HG03097 (cell line): ENCODE data around the gene LCP1.

Experiments used
- ATAC-seq: cut with Tn5 transposase; IDR thresholded peaks from one replicate; pipeline ENCODE4 v1.9.1; 2021; ENCODE audit not compliant: unreplicated experiment, low FRiP score

Gene LCP1

DNA sequence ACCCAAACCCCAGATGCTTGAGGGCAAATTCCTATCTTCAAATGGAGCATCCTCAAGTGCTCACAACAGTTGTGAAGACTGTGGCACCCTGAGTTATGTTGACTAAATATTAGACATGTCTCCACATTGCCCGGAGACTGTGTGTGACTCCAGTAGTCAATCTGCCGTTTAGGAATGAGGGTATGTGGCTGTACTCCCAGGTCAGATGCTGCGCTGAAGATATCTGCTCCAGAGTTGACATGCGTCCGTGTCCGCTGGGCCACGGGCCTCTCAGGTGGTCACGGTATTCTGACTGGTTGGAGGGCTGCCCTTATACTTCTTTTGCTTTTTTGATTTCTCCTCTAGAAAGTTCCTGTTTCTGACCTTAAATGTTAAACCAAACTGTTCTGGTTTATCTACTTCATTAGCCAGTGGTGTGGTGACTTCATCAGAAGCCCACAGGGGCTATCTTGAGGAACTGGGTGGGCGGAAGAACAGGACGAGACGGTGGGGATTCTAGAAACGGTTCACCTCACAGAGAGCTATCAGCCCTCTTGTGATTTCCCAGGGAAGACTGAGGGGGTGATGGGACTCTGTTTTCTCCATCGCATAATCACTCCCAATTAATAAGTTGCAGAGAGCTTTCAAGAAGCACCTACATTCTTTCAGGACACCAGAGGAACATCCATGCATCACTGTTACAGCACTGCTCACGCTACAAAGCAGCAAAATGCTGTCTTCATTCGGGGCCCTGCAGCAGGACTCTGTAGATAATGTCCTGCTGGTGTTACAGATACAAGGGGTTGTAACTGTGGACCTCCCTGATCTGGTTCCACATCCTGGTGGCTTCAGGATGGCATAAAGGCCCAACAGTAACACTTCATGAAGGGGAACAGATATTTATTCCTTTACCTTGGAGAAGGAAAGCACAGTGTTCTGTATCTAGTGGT lies 1.3 kb upstream of the LCP1 start:
- ATAC-seq: no peak

DNA sequence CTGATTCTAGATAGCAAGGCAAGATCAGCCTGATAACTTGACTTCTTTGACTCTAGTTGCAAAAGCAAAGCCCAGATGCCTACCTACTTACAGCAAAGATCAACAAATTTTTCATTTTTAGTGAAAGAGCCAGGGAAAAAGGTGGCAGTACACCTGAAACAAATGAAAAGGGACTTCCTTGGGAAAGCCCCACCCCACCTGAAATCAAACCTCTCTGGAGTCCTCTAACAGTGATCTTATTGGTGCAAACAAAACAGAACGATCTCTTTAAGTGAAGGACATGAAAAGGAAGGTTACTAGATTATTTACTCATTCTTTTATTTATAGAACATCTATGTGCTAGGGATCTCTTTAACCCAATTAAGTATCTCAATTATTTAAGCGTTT lies 507 bp upstream of the LCP1 start:
- ATAC-seq: peak; percentile 4

DNA sequence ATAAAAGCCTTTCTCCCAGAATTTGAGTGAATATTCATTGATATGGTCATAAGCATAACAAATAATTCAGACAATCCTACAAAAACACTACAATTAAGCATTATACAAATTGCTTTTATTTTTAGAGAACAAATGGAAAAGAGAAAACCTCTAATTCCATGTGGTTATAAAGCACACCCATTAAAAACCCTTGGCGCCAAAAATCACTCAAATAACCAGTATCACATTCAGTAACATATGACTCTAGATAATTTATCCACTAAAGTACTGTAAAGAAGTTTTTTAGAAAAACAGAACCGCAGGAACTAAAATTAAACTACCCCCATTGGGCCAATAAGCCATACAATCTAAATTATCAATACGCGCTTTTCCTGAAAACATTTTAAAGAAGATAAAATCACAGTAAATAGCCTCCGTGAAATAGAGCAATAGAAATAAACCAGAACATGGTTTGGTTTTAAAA lies 569 bp downstream of the LCP1 start:
- ATAC-seq: no peak

DNA sequence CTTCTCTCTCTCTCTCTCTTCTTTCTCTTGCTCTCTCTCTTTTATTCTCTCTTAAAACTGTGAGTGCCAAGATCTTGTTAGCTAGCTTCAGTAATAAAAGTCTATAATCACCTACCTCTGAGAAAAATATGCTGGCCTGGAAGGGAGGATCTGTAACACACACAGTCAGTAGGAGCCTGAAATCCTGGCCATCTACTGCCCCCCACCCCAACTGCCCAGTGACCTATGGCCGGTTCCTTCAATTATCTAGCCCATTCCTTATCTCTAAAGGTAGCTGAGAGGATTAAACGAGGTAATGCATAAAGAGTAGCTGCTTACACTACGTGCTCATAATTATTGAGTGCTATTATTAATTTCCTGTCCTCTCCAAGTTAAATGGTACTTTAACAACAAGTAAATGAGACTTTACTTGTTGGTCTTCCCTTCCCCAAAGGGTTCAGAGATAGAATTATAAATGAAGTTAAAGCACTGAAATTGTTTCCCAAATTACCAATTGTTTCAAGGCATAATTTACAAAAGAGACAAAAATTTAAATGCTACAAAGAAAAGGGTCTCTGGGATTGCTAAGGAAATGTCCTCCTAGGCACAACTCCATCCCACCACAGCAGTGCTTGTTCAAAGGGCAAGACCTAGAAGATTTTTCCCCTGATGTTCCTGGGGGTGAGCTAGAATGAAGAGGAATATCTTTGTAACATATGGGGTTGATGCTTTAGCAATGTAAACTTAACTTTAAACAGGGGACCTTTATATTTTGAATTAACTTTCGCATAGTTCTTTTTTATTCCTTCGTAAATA lies 1.8 kb downstream of the LCP1 start:
- ATAC-seq: no peak

GRCh38 chr13:46179491-46179908 lies 2.5 kb downstream of the LCP1 start:
- ATAC-seq: no peak

- no peak for ATAC-seq
These were observed 3.2 kb downstream of the LCP1 start for GRCh38 chr13:46178821-46179220.

DNA sequence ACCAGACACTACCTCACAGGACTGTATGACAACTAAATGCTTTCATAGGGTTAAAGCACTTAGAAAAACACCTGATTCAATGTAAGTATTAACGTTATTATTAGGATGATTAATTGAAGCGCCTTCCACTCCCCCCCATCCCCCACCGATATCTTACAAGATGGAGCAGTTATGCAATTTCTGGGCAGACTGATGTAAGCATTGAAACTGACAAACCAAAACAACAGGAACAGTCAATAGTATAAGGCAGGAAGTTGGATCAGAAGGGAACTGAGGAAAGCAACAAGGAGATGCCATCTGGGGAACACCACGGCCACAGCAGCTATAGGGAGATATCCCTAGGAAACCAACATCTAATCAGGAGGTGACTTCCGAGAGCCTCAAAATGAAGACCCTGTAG lies 3.8 kb downstream of the LCP1 start:
- no peak for ATAC-seq

DNA sequence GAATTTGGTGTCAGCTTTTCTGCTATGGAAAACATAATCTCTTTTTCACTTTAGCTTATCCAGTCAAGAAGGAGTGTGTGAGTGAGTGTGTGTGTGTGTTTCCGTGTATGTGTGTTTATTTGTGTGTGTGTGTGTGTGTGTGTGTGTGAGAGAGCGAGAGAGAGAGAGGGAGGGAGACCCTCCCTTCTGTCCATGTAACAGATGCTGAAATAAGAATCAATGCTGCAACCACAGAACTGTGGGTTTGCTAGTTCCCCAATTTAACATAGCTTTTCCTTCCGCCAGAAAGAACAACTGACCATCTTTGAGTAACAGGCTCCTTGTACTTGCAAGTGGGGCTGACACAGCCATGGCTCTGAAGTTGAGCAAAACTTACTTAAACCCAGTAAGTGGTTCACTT lies 5.2 kb downstream of the LCP1 start:
- ATAC-seq: peak; percentile 31

DNA sequence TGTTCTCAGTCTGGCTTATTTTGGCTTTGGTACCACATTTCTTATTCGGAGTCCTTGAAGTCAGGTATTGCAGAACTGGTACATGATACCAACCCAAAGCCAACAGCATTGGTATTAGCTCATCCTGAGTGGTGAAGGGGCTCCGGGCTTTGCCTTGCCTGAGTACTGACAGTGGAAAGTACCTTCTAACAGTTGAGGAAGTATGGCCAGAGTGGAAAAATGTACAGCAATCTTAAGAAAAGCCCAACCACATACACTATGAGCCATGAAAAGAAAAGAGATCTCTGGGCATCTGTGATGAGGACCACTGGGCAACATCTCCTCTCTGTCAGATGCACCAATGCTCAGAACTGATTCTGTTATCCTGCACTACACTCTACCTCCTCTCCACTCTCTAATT lies 8.3 kb downstream of the LCP1 start:
- no peak for ATAC-seq

- no peak for ATAC-seq
These were observed 9.4 kb downstream of the LCP1 start for GRCh38 chr13:46172531-46172991.

- no peak for ATAC-seq
These were observed 10.2 kb downstream of the LCP1 start for GRCh38 chr13:46171739-46172138.

DNA sequence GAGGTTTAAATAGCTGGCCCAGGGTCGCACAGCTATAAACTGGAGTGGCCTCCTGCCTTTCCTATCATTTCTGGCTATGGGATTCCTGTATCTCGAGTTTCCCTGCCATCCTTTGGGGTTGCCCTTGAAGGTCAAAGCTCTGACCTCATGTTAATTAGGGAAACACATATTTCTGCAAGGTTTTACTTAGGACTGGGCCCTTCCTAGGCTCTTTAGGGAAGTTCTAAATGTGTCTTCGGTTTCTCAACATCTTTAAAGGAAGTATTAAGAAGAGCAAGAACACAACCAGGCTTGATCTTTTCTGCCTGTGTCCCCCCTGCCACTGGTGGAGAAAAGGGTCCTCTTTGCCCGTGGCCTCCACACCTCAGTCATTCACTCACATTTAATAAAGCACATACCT lies 10.8 kb downstream of the LCP1 start:
- no peak for ATAC-seq

- ATAC-seq: no peak
These were observed 11.3 kb downstream of the LCP1 start for GRCh38 chr13:46170687-46171086.

GRCh38 chr13:46170268-46170667 lies 11.7 kb downstream of the LCP1 start:
- no peak for ATAC-seq

- no peak for ATAC-seq
These were observed 12.2 kb downstream of the LCP1 start for GRCh38 chr13:46169758-46170157.

DNA sequence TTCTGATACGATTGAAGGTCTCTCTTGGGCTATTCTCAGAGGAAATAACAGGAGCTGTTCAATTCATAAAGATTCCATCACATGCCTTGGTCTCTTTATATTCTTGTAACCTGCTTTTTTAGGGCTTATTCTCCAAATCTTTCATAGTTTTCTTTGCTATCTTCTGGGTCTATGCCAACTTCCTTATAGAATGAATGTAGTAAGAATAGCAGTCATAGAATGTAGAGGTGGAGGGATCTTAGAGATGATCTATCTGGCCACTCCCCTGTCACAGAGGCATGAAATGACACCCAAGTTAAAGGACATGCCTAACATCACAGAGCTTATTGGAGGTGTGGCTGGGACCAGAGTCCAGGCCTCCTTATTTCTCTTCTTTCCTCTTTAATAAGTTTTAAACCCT lies 13.2 kb downstream of the LCP1 start:
- ATAC-seq: no peak

GRCh38 chr13:46168341-46168740 lies 13.6 kb downstream of the LCP1 start:
- no peak for ATAC-seq

GRCh38 chr13:46166947-46167610 lies 14.9 kb downstream of the LCP1 start:
- no peak for ATAC-seq

- no peak for ATAC-seq
These were observed 15.8 kb downstream of the LCP1 start for GRCh38 chr13:46166224-46166584.

DNA sequence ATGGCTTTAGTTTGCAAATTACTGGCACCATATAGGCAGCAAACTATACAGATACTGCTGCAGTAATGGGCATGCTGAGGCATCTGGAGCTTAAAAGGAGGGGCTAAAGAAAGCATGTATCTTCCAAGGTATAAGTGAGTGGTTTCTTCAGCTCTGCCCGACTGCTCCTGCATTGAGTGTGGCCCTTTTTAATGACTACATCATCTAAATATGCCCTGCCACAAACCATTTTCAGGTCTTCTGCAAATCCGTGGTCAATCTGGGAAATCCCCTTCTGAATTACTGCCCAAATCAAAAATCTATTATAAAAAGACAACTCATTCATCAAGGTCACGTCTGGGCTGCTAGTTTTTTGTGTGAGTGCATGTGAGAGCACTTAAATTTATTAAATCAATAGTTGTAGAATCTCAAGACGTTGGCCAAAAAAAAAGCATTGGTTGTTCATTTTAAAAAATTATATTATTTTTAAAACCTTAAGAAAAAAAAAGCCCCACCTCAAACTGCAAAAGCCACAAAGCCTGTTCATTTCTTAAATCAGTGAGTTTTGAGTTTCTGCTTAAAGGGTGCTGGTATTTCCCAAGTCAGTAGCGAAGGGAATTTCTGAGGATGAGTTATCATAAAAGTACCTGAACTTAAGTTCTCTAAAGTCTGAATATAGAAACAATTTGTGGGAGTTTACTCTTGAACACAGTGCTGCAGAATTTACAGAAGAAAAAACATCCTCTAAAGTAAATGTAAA lies 16.3 kb downstream of the LCP1 start:
- ATAC-seq: peak; percentile 35
